HepG2 (cell line): ENCODE measurements around the gene PPP2R2C. TPM values are rescaled to one million over a fixed set of nuclear protein-coding genes. Genes with fewer than 3 reads are reported as not detected.

Experiments
- ATAC-seq: fragments of 200-7000 bp; cut with Tn5 transposase; 3 replicates; pipeline ENCODE4 v1.9.1; 2020; ENCODE audit warnings: mild to moderate bottlenecking, moderate library complexity
- BruUV-seq: library from RNA; stranded (reverse); fragments of 400-500 nt; replicated peaks from 2 replicates; lab custom pipeline; 2021; lab: Mats Ljungman, UMichigan
- CTCF ChIA-PET: fragments of 300-600 bp; formaldehyde crosslinking; extraction: SDS; loops from one replicate; lab custom pipeline; 2021; ENCODE audit warnings: low total read pairs, inconsistent platforms, low intra/inter-chr PET ratio; lab: Yijun Ruan, JAX
- POLR2A ChIA-PET: fragments of 350-600 bp; sonication (Branson Sonifier 250); formaldehyde crosslinking; loops from one replicate; lab custom pipeline; 2020; ENCODE audit warnings: antibody characterized with exemption, inconsistent platforms; lab: Yijun Ruan, JAX
- DNase-seq: peaks from one replicate; pipeline ENCODE4 v3.0.0-alpha.2; 2015; ENCODE audit warnings: low spot score
- FAIRE-seq: peaks from 3 replicates; lab custom pipeline; 2011; peaks lifted over from hg19 to GRCh38; lab: Jason Lieb, UNC
- H2AFZ ChIP-seq: one replicate; pipeline ENCODE4 v1.6.1; 2011; ENCODE audit warnings: low read length, inconsistent platforms
- H3K27ac ChIP-seq: fragments of 300-600 bp; 3 replicates; pipeline ENCODE4 v1.8.0; 2011; ENCODE audit warnings: mixed run types, mild to moderate bottlenecking, mixed read lengths, low read length, inconsistent platforms; ENCODE audit not compliant: insufficient read depth; ENCODE audit errors: extremely low read length
- H3K27me3 ChIP-seq, 2 experiments: fragments of 200-600 bp in 1 of 2; 2 replicates in 1 of 2; 3 replicates in 1 of 2; pipeline versions ENCODE4 v1.6.0 to v1.8.0; 2011; ENCODE audit warnings: low read length in 2 of 2, mild to moderate bottlenecking in 2 of 2, moderate library complexity in 2 of 2, inconsistent platforms in 1 of 2; ENCODE audit not compliant: insufficient read depth in 2 of 2, control insufficient read depth in 1 of 2
- H3K36me3 ChIP-seq, 2 experiments: fragments of 200-600 bp in 1 of 2; replicated peaks in 1 of 2; 2 replicates in 1 of 2; 3 replicates in 1 of 2; pipeline versions ENCODE4 v1.5.1 to v1.8.0; 2011; ENCODE audit warnings: low read length in 2 of 2, inconsistent platforms in 1 of 2; ENCODE audit not compliant: insufficient read depth in 2 of 2, control insufficient read depth in 1 of 2
- H3K4me1 ChIP-seq: 2 replicates; pipeline ENCODE4 v1.5.1; 2012; ENCODE audit warnings: low read length, inconsistent platforms; ENCODE audit not compliant: insufficient read depth
- H3K4me2 ChIP-seq: 2 replicates; pipeline ENCODE4 v1.6.0; 2011; ENCODE audit warnings: low read depth, low read length, inconsistent platforms
- H3K4me3 ChIP-seq, 3 experiments: fragments of 200-600 bp in 1 of 3; sonication (generic), shearing (Covaris generic) in 1 of 3; replicated peaks in 1 of 3; 2 replicates each; pipeline ENCODE4 v1.5.1; 2011 to 2016; ENCODE audit warnings: low read length in 3 of 3, inconsistent platforms in 2 of 3, low read depth in 2 of 3, mild to moderate bottlenecking in 2 of 3, control low read depth in 1 of 3, mixed read lengths in 1 of 3; ENCODE audit not compliant: insufficient read depth in 1 of 3
- H3K79me2 ChIP-seq: one replicate; pipeline ENCODE4 v1.6.1; 2011; ENCODE audit warnings: low read length, inconsistent platforms; ENCODE audit not compliant: insufficient read depth
- H3K9ac ChIP-seq: 2 replicates; pipeline ENCODE4 v1.6.0; 2011; ENCODE audit warnings: mild to moderate bottlenecking, low read depth, low read length, inconsistent platforms; ENCODE audit not compliant: insufficient read depth
- H3K9me3 ChIP-seq: 2 replicates; pipeline ENCODE4 v1.5.1; 2012; ENCODE audit warnings: mild to moderate bottlenecking, low read length
- H4K20me1 ChIP-seq: 2 replicates; pipeline ENCODE4 v1.6.0; 2011; ENCODE audit warnings: inconsistent platforms, mild to moderate bottlenecking, low read length, moderate library complexity; ENCODE audit not compliant: insufficient read depth
- CTCF ChIP-seq: sonication (generic); formaldehyde crosslinking; IDR thresholded peaks from 2 replicates; pipeline ENCODE4 v1.5.0; 2020; ENCODE audit warnings: mild to moderate bottlenecking, missing genetic modification reagents, moderate library complexity
- JUN ChIP-seq: sonication (generic); formaldehyde crosslinking; IDR thresholded peaks from 2 replicates; pipeline ENCODE4 v1.4.0; 2020; ENCODE audit warnings: mild to moderate bottlenecking, missing genetic modification reagents
- MED13 ChIP-seq: sonication (generic); formaldehyde crosslinking; IDR thresholded peaks from 2 replicates; pipeline ENCODE4 v1.5.0; 2020; ENCODE audit warnings: missing genetic modification reagents
- ZNF207 ChIP-seq: fragments of 450-650 bp; IDR thresholded peaks from 2 replicates; pipeline ENCODE4 v1.6.1; 2016; ENCODE audit warnings: antibody characterized with exemption, borderline replicate concordance
- ZNF276 ChIP-seq: sonication (generic); formaldehyde crosslinking; IDR thresholded peaks from 2 replicates; pipeline ENCODE4 v1.4.0; 2020; ENCODE audit warnings: mild to moderate bottlenecking, low read depth, missing genetic modification reagents
- WGBS: methylation state at CpG from one replicate; pipeline ENCODE4 v1.1.6; 2017; ENCODE audit warnings: low lambda C conversion rate; 5-methylcytosine and 5-hydroxymethylcytosine counted together
- in situ Hi-C: cut with HindIII; loops from 2 replicates; pipeline ENCODE4 v1.10.0; 2017; ENCODE audit warnings: low pct_unique_long_range_greater_than_20kb; ENCODE audit not compliant: extremely low pct_ligation_motif_present
- intact Hi-C: fragments of 100-400 bp; cut with micrococcal nuclease; formaldehyde crosslinking; loops from one replicate; pipeline ENCODE4 v1.10.0; 2022; ENCODE audit not compliant: unreplicated experiment
- polyA plus RNA-seq, 8 experiments: library from polyadenylated mRNA; depleted of rRNA in 3 of 8; stranded (reverse) in 7 of 8; unstranded in 1 of 8; fragments of >200 nt; fragmentation: Illumina TruSeq in 4 of 8; extraction: Trizol in 4 of 8; gene quantifications; 2 replicates each; pipeline versions ENCODE4 v1.2.1 to v1.2.3, GENCODE V29; 2011 to 2016; ENCODE audit warnings: low read depth in 4 of 8, missing spikeins in 1 of 8, mixed read lengths in 1 of 8; ENCODE audit not compliant: insufficient read depth in 1 of 8
- total RNA-seq, 5 experiments: library from RNA; depleted of rRNA; stranded (reverse); fragments of >200 nt; fragmentation: Illumina TruSeq; extraction: Trizol; gene quantifications; 2 replicates each; pipeline ENCODE4 v1.2.3, GENCODE V29; 2016; ENCODE audit warnings: low read depth in 1 of 5

PPP2R2C gene
- total and polyA plus RNA-seq, 2 of the 13 experiments (the other 11 are each of a cell fraction or from before 2014, with no cell fraction given) = 0.60 to 8.6 TPM

GRCh38 chr4:6335040-6335590 lies 137.3 kb downstream of the PPP2R2C start:
- Histone ChIP-seq H3K9ac (no peak overlapping the region), H3K4me1 (peaks cover 23% of the 10 kb centered on the region), H3K27me3 (peaks cover 0 to 22% of the 10 kb centered on the region in 2 experiments; a peak in 4 of 5 replicates), H3K79me2 (no peaks in the 10 kb centered on the region), H3K4me2 (no peak overlapping the region), H4K20me1 (no peaks in the 10 kb centered on the region), H3K4me3 (no peak overlapping the region)
- ATAC-seq = no peak
- 47% methylated on average over 12 of the region's 12 CpGs for WGBS
- CTCF ChIA-PET = no interaction called here
- TF ChIP-seq JUN (CRISPR knock-in tag) (no peak), ZNF207 (no peak), CTCF (CRISPR knock-in tag) (0 out of 2 replicates have a peak, but pooled peaks have one; percentile 22), ZNF276 (CRISPR knock-in tag) (no peak), MED13 (no peak)
- TF ChIP-seq, all 625 proteins: peak for 1
- DNase-seq (no peak), FAIRE-seq (no peak)
- BruUV-seq = no TSS peak
- H3K36me3 ChIP-seq = no peaks in the 10 kb centered on the region
- H3K9me3 ChIP-seq = no peaks in the 10 kb centered on the region
- no peak overlapping the region for H2AFZ ChIP-seq
- no peak overlapping the region for H3K27ac ChIP-seq
- POLR2A ChIA-PET = no interaction called here
- in situ Hi-C loops = loop anchor here (10.0 kb wide), 1 partner anchor 210 kb away; no protein-coding TSS in a partner anchor
- intact Hi-C loops = no loop called here
